ENCODE data around the gene STUM. TPM values are rescaled to one million over a fixed set of nuclear protein-coding genes. Genes with fewer than 3 reads are reported as not detected.

STUM gene
- total and polyA plus RNA-seq, 10 of the 15 experiments (the other 5 are each of a cell fraction or from before 2014, with no cell fraction given) = under 0.01 to 0.15 (median 0.09) TPM; not detected in 5

- intact Hi-C loops (cut with micrococcal nuclease; ENCODE audit: unreplicated experiment) = no loop called here
- in situ Hi-C loops (cut with MboI) = loop anchor here (5.0 kb wide), 1 partner anchor 197 kb away; no protein-coding TSS in a partner anchor
- Histone ChIP-seq H2AFZ (ENCODE audit: control insufficient read depth, low read depth, low read length) (no peak overlapping the region), H3K36me3 (ENCODE audit: control insufficient read depth in 2 of 2, insufficient read depth in 2 of 2, low read length in 1 of 2) (peaks cover 6 to 11% of the 10 kb centered on the region in 2 experiments), H3K9me3 (replicated peaks; ENCODE audit: control insufficient read depth, insufficient read depth, low read length) (no peaks in the 10 kb centered on the region; the same call in 2 of the 3 replicates), H3K4me1 (ENCODE audit: control insufficient read depth, insufficient read depth, low read length) (peaks cover 27% of the 10 kb centered on the region), H3K79me2 (ENCODE audit: control insufficient read depth, insufficient read depth, low read length) (no peaks in the 10 kb centered on the region), H3K4me2 (ENCODE audit: control insufficient read depth, insufficient read depth) (no peak overlapping the region), H3K4me3 (no peak overlapping the region), H3K27me3 (replicated peaks in 1 of 2; ENCODE audit: control insufficient read depth in 2 of 2, insufficient read depth in 2 of 2, low read length in 1 of 2) (no peaks in the 10 kb centered on the region), H3K27ac (ENCODE audit: control insufficient read depth, insufficient read depth) (no peak overlapping the region), H4K20me1 (ENCODE audit: control insufficient read depth, insufficient read depth) (no peaks in the 10 kb centered on the region), H3K9ac (ENCODE audit: control insufficient read depth, insufficient read depth, low read length) (no peak overlapping the region)
- no TSS peak for BruUV-seq (replicated peaks)
- WGBS (ENCODE audit: insufficient coverage, insufficient replicate concordance, low lambda C conversion rate, missing lambda C conversion rate) = 97% methylated on average over 3 of the region's 3 CpGs
- ATAC-seq = no peak
- no peak for FAIRE-seq
- POLR2A ChIA-PET = interaction anchor here (0.5 kb wide), 1 partner anchor 223 kb away, joined by 3 read pairs; the partner anchor contains the start of gene PARP1
- DNase-seq (ENCODE audit: low read depth, low spot score) = no peak
- TF ChIP-seq RELB (IDR thresholded peaks at IDR 0.05; ENCODE audit: low read depth) = no peak
- TF ChIP-seq NR2C1 (IDR thresholded peaks at IDR 0.05) = no peak
- no peak for TF ChIP-seq ATF3 (IDR thresholded peaks at IDR 0.05; ENCODE audit: borderline replicate concordance, extremely low read depth, low read depth, low read length)
- TF ChIP-seq ZNF24 (IDR thresholded peaks at IDR 0.05) = no peak
- no peak for TF ChIP-seq KAT2A (conservative IDR thresholded peaks at IDR 0.05; ENCODE audit: control insufficient read depth, low read depth, low read length)
- TF ChIP-seq RELA (IDR thresholded peaks at IDR 0.05; ENCODE audit: borderline replicate concordance, partially characterized antibody) = no peak
- TF ChIP-seq ZNF622 (IDR thresholded peaks at IDR 0.05) = no peak
- no peak for TF ChIP-seq EGR1 (IDR thresholded peaks at IDR 0.05; ENCODE audit: borderline replicate concordance in 1 of 2, low read depth in 2 of 2, low read length in 2 of 2)
- TF ChIP-seq ZBTB11 (CRISPR knock-in tag; IDR thresholded peaks at IDR 0.05) = no peak
- TF ChIP-seq SREBF1 (IDR thresholded peaks at IDR 0.05; ENCODE audit: low read length) = no peak
- no peak for TF ChIP-seq BCL3 (IDR thresholded peaks at IDR 0.05; ENCODE audit: borderline replicate concordance, insufficient read depth, low read depth, low read length, poor library complexity, severe bottlenecking)
- no peak for TF ChIP-seq ELK1 (IDR thresholded peaks at IDR 0.05; ENCODE audit: low read depth, low read length)
- no peak for TF ChIP-seq WRNIP1 (IDR thresholded peaks at IDR 0.05; ENCODE audit: borderline replicate concordance, low read depth, low read length)
- no peak for TF ChIP-seq POU2F2 (IDR thresholded peaks at IDR 0.05; ENCODE audit: borderline replicate concordance, low read depth, low read length)
- CTCF ChIA-PET = interaction anchor here (1.0 to 6.9 kb wide), 4 partner anchors 22 to 196 kb away, joined by 3 to 112 read pairs (median 5); no protein-coding TSS in a partner anchor
- RAD21 ChIA-PET (ENCODE audit: unreplicated experiment) = no interaction called here
- SMC1A ChIA-PET (ENCODE audit: uncharacterized antibody, unreplicated experiment) = interaction anchor here (1.1 to 2.8 kb wide), 4 partner anchors 33 to 198 kb away, joined by 3 to 13 read pairs (median 6); no protein-coding TSS in a partner anchor
These were observed 82.0 kb downstream of the STUM start for GRCh38 chr1:226630592-226630991.
